Chondrocyte (in vitro differentiated cells): Measurements from ENCODE around the gene PEPD. TPM values are rescaled to one million over a fixed set of nuclear protein-coding genes. Genes with fewer than 3 reads are reported as not detected.

Experiments
- DNase-seq: peaks from one replicate; pipeline ENCODE4 v3.0.0; 2021; ENCODE audit warnings: mixed read lengths, low spot score
- H3K27ac Mint-ChIP-seq: one replicate; pipeline ENCODE4 v1.8.0; 2021; ENCODE audit warnings: mild to moderate bottlenecking, moderate library complexity, mixed read lengths; ENCODE audit not compliant: unreplicated experiment
- H3K27me3 Mint-ChIP-seq: 2 replicates; pipeline ENCODE4 v1.8.0; 2021; ENCODE audit warnings: low read depth, mixed read lengths
- H3K36me3 Mint-ChIP-seq: 2 replicates; pipeline ENCODE4 v1.8.0; 2021; ENCODE audit warnings: low read depth, mixed read lengths
- H3K4me1 Mint-ChIP-seq: 2 replicates; pipeline ENCODE4 v1.8.0; 2021; ENCODE audit warnings: low read depth, mild to moderate bottlenecking, mixed read lengths
- H3K4me3 Mint-ChIP-seq: one replicate; pipeline ENCODE4 v1.8.0; 2021; ENCODE audit warnings: mild to moderate bottlenecking, moderate library complexity, mixed read lengths; ENCODE audit not compliant: unreplicated experiment
- H3K9me3 Mint-ChIP-seq: 2 replicates; pipeline ENCODE4 v1.8.0; 2021; ENCODE audit warnings: low read depth, mixed read lengths
- CTCF ChIP-seq: fragments of 200-600 bp; sonication (generic); IDR thresholded peaks from 2 replicates; pipeline ENCODE4 v1.5.0; 2021; ENCODE audit warnings: antibody characterized with exemption, mild to moderate bottlenecking, moderate library complexity
- total RNA-seq: library from RNA; stranded (reverse); gene quantifications from 3 replicates; pipeline ENCODE4 v1.2.1, GENCODE V29; 2021

PEPD gene
- total RNA-seq, 1 donor from 2014 or later: 55.6 TPM

GRCh38 chr19:33345163-33345562 lies 176.4 kb downstream of the PEPD start:
- Mint-ChIP-seq H3K36me3 (no peaks in the 10 kb centered on the region), H3K9me3 (no peaks in the 10 kb centered on the region), H3K27ac (no peak overlapping the region), H3K4me1 (peaks cover 4% of the 10 kb centered on the region), H3K4me3 (no peak overlapping the region), H3K27me3 (peaks cover 53% of the 10 kb centered on the region)
- DNase-seq: no peak
- no peak for TF ChIP-seq CTCF

GRCh38 chr19:33344573-33344925 lies 177.0 kb downstream of the PEPD start:
- no peak for TF ChIP-seq CTCF
- Mint-ChIP-seq H3K27ac (no peak overlapping the region), H3K36me3 (no peaks in the 10 kb centered on the region), H3K4me1 (peaks cover 4% of the 10 kb centered on the region), H3K4me3 (no peak overlapping the region), H3K27me3 (peaks cover 47% of the 10 kb centered on the region), H3K9me3 (no peaks in the 10 kb centered on the region)
- DNase-seq: no peak

GRCh38 chr19:33343859-33344572 lies 177.6 kb downstream of the PEPD start:
- Mint-ChIP-seq H3K9me3 (no peaks in the 10 kb centered on the region), H3K27ac (no peak overlapping the region), H3K4me3 (no peak overlapping the region), H3K4me1 (peaks cover 4% of the 10 kb centered on the region), H3K36me3 (no peaks in the 10 kb centered on the region), H3K27me3 (peaks cover 48% of the 10 kb centered on the region)
- no peak for DNase-seq
- no peak for TF ChIP-seq CTCF

GRCh38 chr19:33343301-33343700 lies 178.3 kb downstream of the PEPD start:
- Mint-ChIP-seq H3K4me3 (no peak overlapping the region), H3K36me3 (no peaks in the 10 kb centered on the region), H3K27ac (no peak overlapping the region), H3K27me3 (peaks cover 42% of the 10 kb centered on the region), H3K4me1 (peaks cover 4% of the 10 kb centered on the region), H3K9me3 (no peaks in the 10 kb centered on the region)
- TF ChIP-seq CTCF: no peak
- DNase-seq: no peak

GRCh38 chr19:33340991-33341390 lies 180.6 kb downstream of the PEPD start:
- no peak for DNase-seq
- no peaks in the 10 kb centered on the region for H3K9me3 Mint-ChIP-seq

More at GRCh38 chr19:33340991-33341390, 180.6 kb downstream of the PEPD start:
- peaks cover 41% of the 10 kb centered on the region for H3K27me3 Mint-ChIP-seq
- no peaks in the 10 kb centered on the region for H3K36me3 Mint-ChIP-seq
- peaks cover 4% of the 10 kb centered on the region for H3K4me1 Mint-ChIP-seq
- no peak overlapping the region for H3K4me3 Mint-ChIP-seq
- no peak for TF ChIP-seq CTCF
- no peak overlapping the region for H3K27ac Mint-ChIP-seq
